Measurements from ENCODE around the gene GARIN3.

Gene GARIN3

GRCh38 chr5:157155297-157155696 is 10.8 kb downstream of the GARIN3 start:
- Histone ChIP-seq H3K9ac (ENCODE audit: low read length) (no peak overlapping the region), H3K79me2 (ENCODE audit: insufficient read depth, low read length) (no peaks in the 10 kb centered on the region), H3F3A (ENCODE audit: insufficient read depth) (no peaks in the 10 kb centered on the region), H3K27ac (ENCODE audit: low read depth, low read length) (no peak overlapping the region), H4K20me1 (ENCODE audit: low read depth, low read length) (no peaks in the 10 kb centered on the region), H3K4me2 (ENCODE audit: low read depth, low read length, poor library complexity, severe bottlenecking) (no peak overlapping the region), H3K27me3 (ENCODE audit: low read length) (no peaks in the 10 kb centered on the region), H2AFZ (ENCODE audit: low read depth, low read length, severe bottlenecking) (no peak overlapping the region), H3K9me2 (replicated peaks; ENCODE audit: insufficient read depth, low read length) (no peaks in the 10 kb centered on the region), H3K4me3 (ENCODE audit: insufficient read depth, low read length, poor library complexity, severe bottlenecking) (no peak overlapping the region), H3K36me3 (ENCODE audit: low read length) (0 out of 2 replicates have a peak, but pooled peaks cover 2% of the 10 kb centered on the region), H3K9me3 (ENCODE audit: insufficient read depth, low read length) (no peaks in the 10 kb centered on the region)
- TF ChIP-seq CTCF (IDR thresholded peaks at IDR 0.05; ENCODE audit: insufficient read depth, low read length, poor library complexity, severe bottlenecking) (no peak), EZH2phosphoT487 (conservative IDR thresholded peaks at IDR 0.05; ENCODE audit: low read length) (no peak)

DNA sequence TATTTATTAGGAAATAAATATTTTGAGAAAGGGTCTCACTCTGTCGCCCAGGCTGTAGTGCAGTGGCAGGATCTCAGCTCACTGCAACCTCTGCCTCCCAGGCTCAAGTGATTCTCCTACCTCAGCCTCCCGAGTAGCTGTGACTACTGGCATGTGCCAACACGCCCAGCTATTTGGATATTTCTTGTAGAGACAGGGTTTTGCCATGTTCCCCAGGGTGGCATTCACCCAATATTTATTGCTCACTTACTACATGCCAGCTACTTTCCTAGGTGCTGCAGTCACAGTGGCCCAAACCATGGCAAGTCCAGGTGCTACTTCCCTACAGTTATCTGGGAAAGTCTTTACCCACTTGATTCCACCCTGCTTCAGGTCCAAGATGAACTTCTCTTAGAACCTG is 15.1 kb downstream of the GARIN3 start:
- H4K20me1 ChIP-seq (ENCODE audit: low read depth, low read length): no peaks in the 10 kb centered on the region
- no peak overlapping the region for H3K9ac ChIP-seq (ENCODE audit: low read length)
- no peaks in the 10 kb centered on the region for H3K9me3 ChIP-seq (ENCODE audit: insufficient read depth, low read length)
- H3K27me3 ChIP-seq (ENCODE audit: low read length): no peaks in the 10 kb centered on the region
- no peak overlapping the region for H2AFZ ChIP-seq (ENCODE audit: low read depth, low read length, severe bottlenecking)
- H3K4me3 ChIP-seq (ENCODE audit: insufficient read depth, low read length, poor library complexity, severe bottlenecking): no peak overlapping the region
- no peak overlapping the region for H3K4me2 ChIP-seq (ENCODE audit: low read depth, low read length, poor library complexity, severe bottlenecking)
- no peaks in the 10 kb centered on the region for H3K36me3 ChIP-seq (ENCODE audit: low read length)
- no peaks in the 10 kb centered on the region for H3K79me2 ChIP-seq (ENCODE audit: insufficient read depth, low read length)
- H3K27ac ChIP-seq (ENCODE audit: low read depth, low read length): no peak overlapping the region
- H3F3A ChIP-seq (ENCODE audit: insufficient read depth): no peaks in the 10 kb centered on the region
- TF ChIP-seq EZH2phosphoT487 (conservative IDR thresholded peaks at IDR 0.05; ENCODE audit: low read length) (no peak), CTCF (IDR thresholded peaks at IDR 0.05; ENCODE audit: insufficient read depth, low read length, poor library complexity, severe bottlenecking) (no peak)
- H3K9me2 ChIP-seq (replicated peaks; ENCODE audit: insufficient read depth, low read length): no peaks in the 10 kb centered on the region

DNA sequence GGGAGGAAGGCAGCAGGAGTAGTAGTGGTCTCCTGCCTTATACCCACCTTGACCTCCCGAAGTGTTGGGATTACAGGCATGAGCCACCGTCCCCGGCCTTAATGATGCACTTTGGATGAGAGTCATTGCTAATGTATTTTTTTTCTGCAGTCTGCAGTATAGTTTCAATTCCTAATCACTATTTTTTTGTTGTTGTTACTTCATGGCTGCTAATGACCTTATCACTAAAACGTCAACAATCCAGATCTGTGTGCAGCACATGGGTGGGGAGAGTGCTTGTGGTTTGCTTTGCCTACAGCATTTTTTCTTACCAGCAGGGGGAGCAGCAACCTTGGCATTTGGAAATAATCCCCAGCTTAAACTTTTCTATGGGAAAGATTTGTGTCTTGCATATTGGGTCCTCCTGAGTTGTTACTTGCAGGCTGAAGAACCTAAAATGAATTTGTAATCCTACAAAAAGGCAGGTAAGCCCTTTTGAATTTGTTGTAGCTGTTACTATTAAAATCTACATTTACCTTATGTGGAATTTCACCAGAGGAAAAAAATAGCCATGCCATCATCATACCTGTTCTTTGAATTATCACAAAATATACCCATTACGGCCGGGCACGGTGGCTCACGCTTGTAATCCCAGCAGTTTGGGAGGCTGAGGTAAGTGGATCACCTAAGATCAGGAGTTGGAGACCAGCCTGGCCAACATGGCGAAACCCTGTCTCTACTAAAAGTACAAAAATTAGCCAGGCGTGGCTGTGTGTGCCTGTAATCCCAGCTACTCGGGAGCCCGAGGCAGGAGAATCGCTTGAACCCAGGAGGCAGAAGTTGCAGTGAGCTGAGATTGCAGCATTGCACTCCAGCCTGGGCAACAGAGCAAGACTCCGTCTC is 17.1 kb downstream of the GARIN3 start:
- Histone ChIP-seq H3F3A (ENCODE audit: insufficient read depth) (0 out of 2 replicates have a peak, but pooled peaks cover 5% of the 10 kb centered on the region), H3K9me2 (replicated peaks; ENCODE audit: insufficient read depth, low read length) (no peaks in the 10 kb centered on the region), H4K20me1 (ENCODE audit: low read depth, low read length) (no peaks in the 10 kb centered on the region), H3K4me2 (ENCODE audit: low read depth, low read length, poor library complexity, severe bottlenecking) (no peak overlapping the region), H3K27ac (ENCODE audit: low read depth, low read length) (no peak overlapping the region), H3K36me3 (ENCODE audit: low read length) (no peaks in the 10 kb centered on the region), H3K4me3 (ENCODE audit: insufficient read depth, low read length, poor library complexity, severe bottlenecking) (no peak overlapping the region), H2AFZ (ENCODE audit: low read depth, low read length, severe bottlenecking) (no peak overlapping the region), H3K79me2 (ENCODE audit: insufficient read depth, low read length) (no peaks in the 10 kb centered on the region), H3K9me3 (ENCODE audit: insufficient read depth, low read length) (no peaks in the 10 kb centered on the region), H3K9ac (ENCODE audit: low read length) (no peak overlapping the region), H3K27me3 (ENCODE audit: low read length) (no peaks in the 10 kb centered on the region)
- TF ChIP-seq CTCF (IDR thresholded peaks at IDR 0.05; ENCODE audit: insufficient read depth, low read length, poor library complexity, severe bottlenecking) (peak; percentile 88), EZH2phosphoT487 (conservative IDR thresholded peaks at IDR 0.05; ENCODE audit: low read length) (no peak)

All from SU-DHL-6 (cell line).